ENCODE measurements around the gene MAP1B. TPM values are rescaled to one million over a fixed set of nuclear protein-coding genes. Genes with fewer than 3 reads are reported as not detected.

MAP1B gene
- total RNA-seq, 1 donor from 2014 or later = 84.4 TPM

GRCh38 chr5:72216756-72217155 lies 109.5 kb downstream of the MAP1B start:
- Histone ChIP-seq H2AFZ (replicated peaks) (no peak overlapping the region), H3K27me3 (no peaks in the 10 kb centered on the region), H3K4me1 (peaks cover 11% of the 10 kb centered on the region), H3K36me3 (no peaks in the 10 kb centered on the region), H3K4me3 (no peak overlapping the region), H3K9ac (no peak overlapping the region), H3K79me2 (ENCODE audit: low read depth) (no peaks in the 10 kb centered on the region), H3K27ac (no peak overlapping the region), H3K4me2 (peak overlapping the region; percentile 24), H3F3A (ENCODE audit: low read depth) (no peaks in the 10 kb centered on the region), H4K20me1 (ENCODE audit: low read depth) (no peaks in the 10 kb centered on the region), H3K9me3 (ENCODE audit: low read depth) (no peaks in the 10 kb centered on the region)
- TF ChIP-seq EZH2phosphoT487 (IDR thresholded peaks at IDR 0.05) = no peak
- no peak for TF ChIP-seq CTCF (IDR thresholded peaks at IDR 0.05)
- TF ChIP-seq EZH2 (IDR thresholded peaks at IDR 0.05) = no peak
- Mint-ChIP-seq H3K9me3 (no peaks in the 10 kb centered on the region), H3K4me3 (no peak overlapping the region), H3K27ac (no peak overlapping the region), H3K36me3 (peaks cover 31% of the 10 kb centered on the region), H3K27me3 (ENCODE audit: insufficient read depth, low read depth) (peaks cover 4% of the 10 kb centered on the region), H3K4me1 (no peaks in the 10 kb centered on the region)
- peak; percentile 18 for DNase-seq (ENCODE audit: low spot score)

GRCh38 chr5:72221099-72221498 lies 113.8 kb downstream of the MAP1B start:
- no peaks in the 10 kb centered on the region for H3F3A ChIP-seq (ENCODE audit: low read depth)
- no peak overlapping the region for H2AFZ ChIP-seq (replicated peaks)
- H3K27me3 ChIP-seq = no peaks in the 10 kb centered on the region
- no peaks in the 10 kb centered on the region for H3K36me3 ChIP-seq
- Mint-ChIP-seq H3K27ac (no peak overlapping the region), H3K9me3 (no peaks in the 10 kb centered on the region), H3K27me3 (ENCODE audit: insufficient read depth, low read depth) (peaks cover 4% of the 10 kb centered on the region), H3K4me3 (no peak overlapping the region), H3K36me3 (peaks cover 48% of the 10 kb centered on the region), H3K4me1 (no peaks in the 10 kb centered on the region)
- no peak overlapping the region for H3K9ac ChIP-seq
- H3K4me2 ChIP-seq = no peak overlapping the region
- no peak for TF ChIP-seq EZH2phosphoT487 (IDR thresholded peaks at IDR 0.05)
- TF ChIP-seq CTCF (IDR thresholded peaks at IDR 0.05) = no peak
- TF ChIP-seq EZH2 (IDR thresholded peaks at IDR 0.05) = no peak
- no peaks in the 10 kb centered on the region for H4K20me1 ChIP-seq (ENCODE audit: low read depth)
- no peak for DNase-seq (ENCODE audit: low spot score)
- H3K4me3 ChIP-seq = no peak overlapping the region
- H3K9me3 ChIP-seq (ENCODE audit: low read depth) = no peaks in the 10 kb centered on the region
- no peak overlapping the region for H3K27ac ChIP-seq
- no peaks in the 10 kb centered on the region for H3K79me2 ChIP-seq (ENCODE audit: low read depth)
- H3K4me1 ChIP-seq = peaks cover 8% of the 10 kb centered on the region

GRCh38 chr5:72221541-72221940 lies 114.3 kb downstream of the MAP1B start:
- H3K4me1 ChIP-seq = peaks cover 7% of the 10 kb centered on the region
- H3K36me3 Mint-ChIP-seq = peaks cover 52% of the 10 kb centered on the region
- H3K4me3 ChIP-seq = no peak overlapping the region
- no peak overlapping the region for H3K4me2 ChIP-seq
- no peaks in the 10 kb centered on the region for H3K79me2 ChIP-seq (ENCODE audit: low read depth)
- H2AFZ ChIP-seq (replicated peaks) = no peak overlapping the region
- no peak overlapping the region for H3K27ac ChIP-seq
- no peaks in the 10 kb centered on the region for H4K20me1 ChIP-seq (ENCODE audit: low read depth)
- H3K4me1 Mint-ChIP-seq = no peaks in the 10 kb centered on the region
- H3F3A ChIP-seq (ENCODE audit: low read depth) = no peaks in the 10 kb centered on the region
- no peaks in the 10 kb centered on the region for H3K9me3 Mint-ChIP-seq
- TF ChIP-seq EZH2phosphoT487 (IDR thresholded peaks at IDR 0.05) = no peak
- TF ChIP-seq EZH2 (IDR thresholded peaks at IDR 0.05) = no peak
- TF ChIP-seq CTCF (IDR thresholded peaks at IDR 0.05) = no peak
- H3K27me3 Mint-ChIP-seq (ENCODE audit: insufficient read depth, low read depth) = peaks cover 4% of the 10 kb centered on the region
- no peak overlapping the region for H3K4me3 Mint-ChIP-seq
- no peak overlapping the region for H3K27ac Mint-ChIP-seq
- no peak for DNase-seq (ENCODE audit: low spot score)
- no peaks in the 10 kb centered on the region for H3K36me3 ChIP-seq
- no peaks in the 10 kb centered on the region for H3K9me3 ChIP-seq (ENCODE audit: low read depth)
- H3K27me3 ChIP-seq = no peaks in the 10 kb centered on the region
- H3K9ac ChIP-seq = peak overlapping the region; percentile 18
